Stimulated activated naive CD4-positive, alpha-beta T cell treated with Interleukin-2 at 50 U/mL for 16 hours (primary cell): ENCODE results near the gene ZDHHC8.

ENCODE experiments used
- DNase-seq: peaks from one replicate; lab custom pipeline; 2025; lab: John Stamatoyannopoulos, UW

The ZDHHC8 gene

DNA sequence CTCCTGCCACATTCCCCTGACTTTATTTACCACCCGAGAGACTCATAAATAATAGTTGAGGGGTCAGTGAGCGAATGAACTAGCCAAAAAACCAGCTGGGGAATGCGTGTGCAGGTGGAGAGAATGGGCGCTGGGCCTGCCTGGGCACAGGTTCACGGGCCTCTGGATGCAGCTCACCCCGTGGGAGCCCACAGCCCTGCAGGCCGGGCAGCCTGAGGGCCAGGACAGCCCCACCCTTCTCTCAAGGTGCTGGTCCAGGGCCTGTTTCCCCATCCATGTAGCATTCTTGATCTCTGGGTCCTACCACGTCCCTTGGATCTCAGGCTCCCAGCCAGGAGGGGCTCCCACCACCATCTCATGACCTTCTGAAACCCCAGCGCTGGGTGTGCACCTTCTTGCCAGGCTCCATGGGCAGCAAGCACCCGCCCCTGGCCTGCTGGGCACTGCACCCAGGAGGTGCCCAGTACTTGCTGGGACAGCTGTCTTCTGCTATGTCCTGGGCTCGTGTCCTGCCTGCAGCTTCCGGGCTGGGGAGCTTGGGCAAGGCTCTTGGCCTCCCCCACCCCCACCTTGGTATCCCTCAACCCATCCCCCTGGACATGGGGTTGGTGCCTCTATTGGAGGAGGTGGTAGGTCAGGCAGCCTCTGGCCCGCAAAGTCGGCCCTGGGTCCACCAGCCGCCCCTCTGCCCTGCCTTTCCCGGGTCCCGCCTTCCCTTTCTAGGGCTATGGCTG lies 62.3 kb downstream of the ZDHHC8 start:
- no peak for DNase-seq

DNA sequence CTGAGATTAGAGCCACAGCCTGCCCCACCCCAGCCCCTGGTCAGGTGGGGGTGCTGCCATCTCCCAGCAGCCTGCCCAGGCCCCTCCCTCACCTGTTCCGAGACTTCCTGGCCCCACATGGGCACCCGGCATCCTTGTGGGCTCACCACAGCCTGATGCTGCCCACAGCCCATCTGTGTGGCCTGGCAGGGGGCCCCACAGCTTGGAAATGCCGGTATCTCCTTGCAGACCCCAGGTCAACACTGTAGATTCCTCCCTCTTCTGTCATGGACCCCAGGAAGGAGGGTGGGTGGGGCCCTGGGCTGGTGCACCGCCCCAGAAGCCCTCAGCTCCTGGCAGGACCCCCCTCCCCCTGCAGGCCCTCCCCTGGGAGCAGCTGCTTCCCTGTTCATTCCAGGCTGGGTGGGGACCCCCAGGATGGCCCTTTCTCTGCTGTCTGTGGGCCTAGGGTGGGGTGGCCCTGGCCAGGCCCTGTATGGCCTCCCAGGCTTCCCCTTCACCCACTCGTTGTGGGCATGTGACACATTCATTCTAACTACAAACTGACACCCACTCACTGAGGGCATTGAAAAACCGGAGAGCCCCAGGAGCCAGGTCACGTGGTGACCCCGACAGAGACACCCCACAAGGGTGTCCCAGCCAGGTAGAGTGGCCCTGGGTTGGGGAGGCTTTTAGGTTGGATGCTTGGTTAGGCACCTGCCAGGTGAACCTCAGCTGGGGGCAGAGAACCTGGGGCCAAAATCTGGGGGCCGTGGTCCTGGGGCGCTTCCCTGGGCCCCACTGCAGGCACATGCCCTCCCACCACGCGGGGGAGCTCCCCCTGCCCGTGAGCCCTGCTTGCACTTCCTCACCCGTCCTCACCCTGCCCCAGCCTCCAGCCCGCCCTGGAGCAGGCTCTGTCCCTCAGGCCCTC lies 63.3 kb downstream of the ZDHHC8 start:
- DNase-seq = no peak

- no peak for DNase-seq
Observed at GRCh38 chr22:20196094-20196842, 64.7 kb downstream of the ZDHHC8 start.
